22Rv1 (cell line): ENCODE results near the gene SMAP2.

Source experiments
- ZFX ChIP-seq: fragments of 450-650 bp; IDR thresholded peaks from 2 replicates; pipeline ENCODE4 v1.6.1; 2017; ENCODE audit warnings: antibody characterized with exemption, borderline replicate concordance
- TF ChIP-seq, protein P1 (sequence below): fragments of 450-650 bp; IDR thresholded peaks from 2 replicates; pipeline ENCODE4 v1.5.1; 2017; ENCODE audit warnings: mild to moderate bottlenecking

DNA sequence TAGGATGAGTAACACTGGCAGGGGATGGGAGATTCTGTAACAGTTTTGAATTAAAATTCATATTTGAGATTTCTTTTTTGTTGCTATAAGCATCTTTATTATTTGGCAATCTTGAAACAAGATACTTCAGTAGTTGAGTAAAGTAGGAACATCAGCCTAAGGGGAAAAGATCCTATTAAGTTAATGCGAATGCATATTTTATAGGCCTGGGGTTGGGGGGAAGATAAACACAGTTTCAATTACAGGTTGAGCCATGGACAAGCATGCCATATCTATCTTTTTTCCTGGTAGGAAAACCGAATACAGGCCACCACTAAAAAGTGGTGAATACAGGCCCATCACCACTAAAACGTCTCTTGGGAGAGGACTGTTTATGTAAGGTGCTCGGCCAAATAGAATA, 32.3 kb downstream of the SMAP2 start:
- TF ChIP-seq, protein P1, sequence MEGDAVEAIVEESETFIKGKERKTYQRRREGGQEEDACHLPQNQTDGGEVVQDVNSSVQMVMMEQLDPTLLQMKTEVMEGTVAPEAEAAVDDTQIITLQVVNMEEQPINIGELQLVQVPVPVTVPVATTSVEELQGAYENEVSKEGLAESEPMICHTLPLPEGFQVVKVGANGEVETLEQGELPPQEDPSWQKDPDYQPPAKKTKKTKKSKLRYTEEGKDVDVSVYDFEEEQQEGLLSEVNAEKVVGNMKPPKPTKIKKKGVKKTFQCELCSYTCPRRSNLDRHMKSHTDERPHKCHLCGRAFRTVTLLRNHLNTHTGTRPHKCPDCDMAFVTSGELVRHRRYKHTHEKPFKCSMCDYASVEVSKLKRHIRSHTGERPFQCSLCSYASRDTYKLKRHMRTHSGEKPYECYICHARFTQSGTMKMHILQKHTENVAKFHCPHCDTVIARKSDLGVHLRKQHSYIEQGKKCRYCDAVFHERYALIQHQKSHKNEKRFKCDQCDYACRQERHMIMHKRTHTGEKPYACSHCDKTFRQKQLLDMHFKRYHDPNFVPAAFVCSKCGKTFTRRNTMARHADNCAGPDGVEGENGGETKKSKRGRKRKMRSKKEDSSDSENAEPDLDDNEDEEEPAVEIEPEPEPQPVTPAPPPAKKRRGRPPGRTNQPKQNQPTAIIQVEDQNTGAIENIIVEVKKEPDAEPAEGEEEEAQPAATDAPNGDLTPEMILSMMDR = no peak
- no peak for TF ChIP-seq ZFX
